ENCODE data around the gene PDCD1LG2. TPM values are rescaled to one million over a fixed set of nuclear protein-coding genes. Genes with fewer than 3 reads are reported as not detected.
"Not testable (repeated sequence)": the region's sequence is repeated elsewhere in the genome, so short reads cannot be mapped to it uniquely, and the experiment has no call there.

Gene PDCD1LG2
- total and polyA plus RNA-seq, 2 of the 8 experiments (the other 6 are each of a cell fraction or from before 2014, with no cell fraction given), result not detected

DNA sequence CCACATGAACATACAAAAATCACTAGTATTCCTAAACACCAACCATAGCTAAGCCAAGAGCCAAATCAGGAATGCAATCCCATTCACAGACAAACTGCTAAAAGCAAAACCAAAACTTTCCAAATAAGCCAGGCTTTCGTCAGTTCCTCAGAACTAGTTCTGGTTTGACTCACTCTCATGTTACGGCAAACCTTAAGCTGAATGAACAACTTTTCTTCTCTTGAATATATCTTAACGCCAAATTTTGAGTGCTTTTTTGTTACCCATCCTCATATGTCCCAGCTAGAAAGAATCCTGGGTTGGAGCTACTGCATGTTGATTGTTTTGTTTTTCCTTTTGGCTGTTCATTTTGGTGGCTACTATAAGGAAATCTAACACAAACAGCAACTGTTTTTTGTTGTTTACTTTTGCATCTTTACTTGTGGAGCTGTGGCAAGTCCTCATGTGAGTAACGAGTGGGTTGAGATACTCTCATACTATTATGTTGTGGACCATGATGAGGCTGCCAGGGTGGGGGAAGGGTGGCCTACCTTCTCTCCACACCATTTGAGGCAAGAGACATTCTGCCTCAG is at the start of gene PDCD1LG2 (continued):
- TF ChIP-seq ATF2 (IDR thresholded peaks at IDR 0.05; ENCODE audit: low read length) (no peak), POLR2A (IDR thresholded peaks at IDR 0.05; ENCODE audit: control extremely low read depth in 1 of 2, low read depth in 2 of 2, low read length in 2 of 2) (no peak)

GRCh38 chr9:5464831-5465330 is 45.5 kb upstream of the PDCD1LG2 start:
- H3K9me3 ChIP-seq (ENCODE audit: insufficient read depth in 2 of 2, low read depth in 1 of 2, low read length in 1 of 2); H3K4me1 ChIP-seq (replicated peaks in 1 of 4; ENCODE audit: control insufficient read depth in 3 of 4, insufficient read depth in 4 of 4, low read length in 3 of 4); H3K9ac ChIP-seq (replicated peaks in 1 of 4; ENCODE audit: extremely low read depth in 1 of 4, low read depth in 3 of 4, low read length in 3 of 4); H2BK120ac ChIP-seq (replicated peaks; ENCODE audit: low read depth, low read length); H2BK12ac ChIP-seq (ENCODE audit: low read depth, low read length); H3K23me2 ChIP-seq (ENCODE audit: low read depth, low read length); H4K8ac ChIP-seq (ENCODE audit: extremely low read depth, insufficient read depth, low read length); H4K20me1 ChIP-seq (replicated peaks in 1 of 2; ENCODE audit: control insufficient read depth in 1 of 2, insufficient read depth in 2 of 2, low read length in 2 of 2); H3K4ac ChIP-seq (replicated peaks; ENCODE audit: insufficient read length, low read depth, low read length); H3K4me2 ChIP-seq (ENCODE audit: insufficient read depth in 1 of 2, low read depth in 2 of 2, low read length in 2 of 2); H2BK5ac ChIP-seq (ENCODE audit: low read depth, low read length); H3K79me1 ChIP-seq (ENCODE audit: low read depth, low read length); H3K23ac ChIP-seq (ENCODE audit: insufficient read length); H2AK5ac ChIP-seq (ENCODE audit: low read depth, low read length); H3K56ac ChIP-seq (replicated peaks; ENCODE audit: insufficient read length, low read depth, low read length); H3K79me2 ChIP-seq (ENCODE audit: control insufficient read depth in 1 of 2, insufficient read depth in 2 of 2, low read length in 2 of 2); H3K36me3 ChIP-seq (ENCODE audit: control insufficient read depth in 2 of 4, insufficient read depth in 4 of 4, low read length in 3 of 4); FAIRE-seq; H2BK20ac ChIP-seq (ENCODE audit: low read length); H3K4me3 ChIP-seq (ENCODE audit: extremely low read depth in 1 of 4, insufficient read depth in 2 of 4, low read depth in 3 of 4, low read length in 4 of 4); POLR2A ChIA-PET (ENCODE audit: partially characterized antibody); DNase-seq (ENCODE audit: low read depth in 1 of 2, low spot score in 2 of 2); H3K27me3 ChIP-seq (replicated peaks in 1 of 4; ENCODE audit: control insufficient read depth in 3 of 4, extremely low read depth in 1 of 4, insufficient read depth in 3 of 4, low read length in 3 of 4); H3K18ac ChIP-seq (ENCODE audit: extremely low read depth, low read length); H4K91ac ChIP-seq (replicated peaks; ENCODE audit: insufficient read length, low read length); H3K14ac ChIP-seq (ENCODE audit: insufficient read length); H4K5ac ChIP-seq (ENCODE audit: insufficient read length, low read depth, low read length); H2AFZ ChIP-seq (ENCODE audit: low read length); H3K27ac ChIP-seq (ENCODE audit: low read depth, low read length); H2BK15ac ChIP-seq (ENCODE audit: low read length): not testable (repeated sequence)
- WGBS, 2 experiments (ENCODE audit: extremely low coverage in 1 of 2, insufficient coverage in 1 of 2, insufficient read length in 1 of 2, insufficient replicate concordance in 2 of 2, low coverage in 1 of 2, low lambda C conversion rate in 2 of 2, missing lambda C conversion rate in 1 of 2), result 93% methylated on average over 3 of the region's 4 CpGs; no CpG with 5 or more reads in 1 of the 2 experiments
- CTCF ChIA-PET (ENCODE audit: partially characterized antibody), result interaction anchor here (0.9 to 2.3 kb wide), 4 partner anchors 9 to 136 kb away, joined by 3 to 8 read pairs (median 5); partner anchors contain the start of gene CD274
